Activated naive CD8-positive, alpha-beta T cell treated with anti-CD3 and anti-CD28 coated beads, Interleukin-2, amount 50 U/mL, for 24 hours (primary cell): ENCODE measurements around the gene FAM222B.
"Not testable (repeated sequence)": the region's sequence is repeated elsewhere in the genome, so short reads cannot be mapped to it uniquely, and the experiment has no call there.

Experiments
- ATAC-seq: fragments of 150-1000 bp; cut with Tn5 transposase; one replicate; pipeline ENCODE4 v1.10.0; 2021
- DNase-seq: peaks from one replicate; pipeline ENCODE4 v3.0.0; 2021
- H3K27ac Mint-ChIP-seq: one replicate; pipeline ENCODE4 v1.8.0; 2021; ENCODE audit warnings: mild to moderate bottlenecking, mixed read lengths
- H3K27me3 Mint-ChIP-seq: one replicate; pipeline ENCODE4 v1.8.0; 2021; ENCODE audit warnings: mixed read lengths
- H3K36me3 Mint-ChIP-seq: one replicate; pipeline ENCODE4 v1.8.0; 2021; ENCODE audit warnings: low read depth, mixed read lengths
- H3K4me1 Mint-ChIP-seq: one replicate; pipeline ENCODE4 v1.8.0; 2021; ENCODE audit warnings: mixed read lengths
- H3K4me3 Mint-ChIP-seq: one replicate; pipeline ENCODE4 v1.8.0; 2021; ENCODE audit warnings: mild to moderate bottlenecking, moderate library complexity, mixed read lengths
- H3K9me3 Mint-ChIP-seq: one replicate; pipeline ENCODE4 v1.8.0; 2021; ENCODE audit warnings: mixed read lengths

FAM222B gene

DNA sequence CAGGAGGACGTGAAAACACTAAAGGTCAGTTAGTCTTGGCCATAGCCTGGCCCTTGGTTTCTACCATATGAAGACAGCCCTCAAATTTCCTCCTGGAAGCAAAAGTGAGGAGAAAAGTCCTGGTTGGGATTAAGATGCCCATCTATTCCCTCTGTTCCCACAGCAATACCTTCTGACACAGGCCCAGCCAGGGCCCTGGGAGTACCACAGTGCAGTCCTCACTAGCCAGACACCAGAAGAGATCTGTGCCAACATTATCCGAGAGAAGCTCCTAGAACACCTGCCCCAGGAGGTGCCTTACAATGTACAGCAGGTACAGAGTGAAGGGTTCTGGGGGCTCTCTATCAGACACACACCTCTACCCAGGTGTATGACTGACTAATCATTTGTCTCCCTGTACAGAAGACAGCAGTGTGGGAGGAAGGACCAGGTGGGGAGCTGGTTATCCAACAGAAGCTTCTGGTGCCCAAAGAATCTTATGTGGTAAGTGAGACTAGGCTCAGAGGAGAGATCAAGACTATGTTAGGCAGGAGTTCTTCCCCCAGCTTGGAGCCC lies 16.3 kb upstream of the FAM222B start:
- Mint-ChIP-seq H3K4me1 (peaks cover 38% of the 10 kb centered on the region), H3K27ac (peak overlapping the region; percentile 77), H3K36me3 (peaks cover 24% of the 10 kb centered on the region), H3K4me3 (no peak overlapping the region), H3K27me3 (no peaks in the 10 kb centered on the region), H3K9me3 (no peaks in the 10 kb centered on the region)
- DNase-seq (no peak), ATAC-seq (no peak)

DNA sequence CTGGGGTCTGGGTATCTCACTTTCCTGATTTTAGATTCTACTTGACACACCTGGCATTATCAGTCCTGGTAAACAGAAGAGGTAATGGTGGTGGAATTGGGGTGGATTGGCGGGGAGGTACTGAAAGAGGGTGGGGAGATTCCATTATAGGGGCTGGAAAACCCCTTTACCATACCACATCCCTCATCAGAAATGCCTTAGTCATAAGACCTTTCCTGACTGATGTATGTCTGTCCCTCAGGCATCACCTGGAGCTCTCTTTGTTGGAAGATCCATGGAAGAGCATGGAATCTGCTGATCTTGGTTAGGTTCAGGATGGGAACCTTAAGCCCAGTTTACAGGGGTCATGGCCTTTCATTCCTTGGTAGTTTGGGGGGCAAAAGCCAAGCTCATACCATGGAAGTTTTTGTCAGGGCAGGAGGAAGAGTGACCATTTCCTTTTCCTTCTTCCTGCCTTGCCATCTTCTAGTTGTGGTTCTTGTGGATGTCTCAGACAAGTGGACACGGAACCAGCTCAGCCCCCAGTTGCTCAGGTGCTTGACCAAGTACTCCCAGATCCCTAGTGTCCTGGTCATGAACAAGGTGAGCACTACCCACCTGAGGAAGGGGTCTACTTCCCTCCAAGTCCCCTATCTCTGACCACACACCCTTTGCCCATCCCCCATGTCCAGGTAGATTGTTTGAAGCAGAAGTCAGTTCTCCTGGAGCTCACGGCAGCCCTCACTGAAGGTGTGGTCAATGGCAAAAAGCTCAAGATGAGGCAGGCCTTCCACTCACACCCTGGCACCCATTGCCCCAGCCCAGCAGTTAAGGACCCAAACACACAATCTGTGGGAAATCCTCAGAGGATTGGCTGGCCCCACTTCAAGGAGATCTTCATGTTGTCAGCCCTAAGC lies 15.6 kb upstream of the FAM222B start:
- Mint-ChIP-seq H3K27me3 (no peaks in the 10 kb centered on the region), H3K4me1 (peaks cover 39% of the 10 kb centered on the region), H3K4me3 (no peak overlapping the region), H3K36me3 (peaks cover 24% of the 10 kb centered on the region), H3K27ac (peak overlapping the region; percentile 77), H3K9me3 (no peaks in the 10 kb centered on the region)
- no peak for ATAC-seq
- no peak for DNase-seq

DNA sequence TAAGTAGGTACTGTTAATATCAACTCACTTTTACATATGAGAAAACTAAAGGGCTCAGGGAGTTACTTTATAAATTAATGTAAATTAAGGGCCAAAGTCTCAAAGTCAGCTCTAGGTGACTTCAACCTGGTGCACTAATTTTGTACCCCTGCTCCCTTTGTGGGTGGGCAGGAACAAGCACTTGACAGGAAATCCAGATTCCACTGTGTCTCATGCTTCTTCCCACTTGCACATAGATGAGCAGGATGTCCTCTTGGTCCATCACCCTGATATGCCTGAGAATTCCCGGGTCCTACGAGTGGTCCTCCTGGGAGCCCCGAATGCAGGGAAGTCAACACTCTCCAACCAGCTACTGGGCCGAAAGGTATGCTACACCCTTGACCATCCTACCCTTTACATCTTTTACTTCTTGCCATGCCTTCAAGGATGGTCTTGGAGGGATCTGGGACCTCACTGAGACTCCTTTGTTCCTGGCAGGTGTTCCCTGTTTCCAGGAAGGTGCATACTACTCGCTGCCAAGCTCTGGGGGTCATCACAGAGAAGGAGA lies 13.5 kb upstream of the FAM222B start:
- Mint-ChIP-seq H3K36me3 (peaks cover 24% of the 10 kb centered on the region), H3K27me3 (no peaks in the 10 kb centered on the region), H3K4me3 (peak overlapping the region; percentile 95), H3K9me3 (no peaks in the 10 kb centered on the region), H3K27ac (peak overlapping the region; percentile 98), H3K4me1 (peaks cover 39% of the 10 kb centered on the region)
- DNase-seq, result no peak
- ATAC-seq, result no peak

DNA sequence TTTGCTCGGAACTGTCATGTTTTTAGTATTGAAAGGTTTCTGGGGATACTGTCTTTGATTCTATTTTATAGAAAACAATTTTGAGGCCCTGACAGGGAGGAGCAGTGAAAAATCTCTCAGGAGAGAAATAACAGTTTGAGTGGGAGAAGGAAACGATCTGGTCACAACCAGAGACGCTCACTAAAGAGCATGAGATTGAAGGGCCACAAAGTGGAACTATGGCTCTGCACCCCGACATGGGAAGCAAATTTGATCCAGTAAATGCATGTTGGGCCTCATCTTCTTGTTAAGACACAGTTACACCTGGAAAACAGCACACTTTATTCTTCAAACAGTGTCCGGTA lies 12.7 kb upstream of the FAM222B start:
- peak overlapping the region; percentile 98 for H3K27ac Mint-ChIP-seq

DNA sequence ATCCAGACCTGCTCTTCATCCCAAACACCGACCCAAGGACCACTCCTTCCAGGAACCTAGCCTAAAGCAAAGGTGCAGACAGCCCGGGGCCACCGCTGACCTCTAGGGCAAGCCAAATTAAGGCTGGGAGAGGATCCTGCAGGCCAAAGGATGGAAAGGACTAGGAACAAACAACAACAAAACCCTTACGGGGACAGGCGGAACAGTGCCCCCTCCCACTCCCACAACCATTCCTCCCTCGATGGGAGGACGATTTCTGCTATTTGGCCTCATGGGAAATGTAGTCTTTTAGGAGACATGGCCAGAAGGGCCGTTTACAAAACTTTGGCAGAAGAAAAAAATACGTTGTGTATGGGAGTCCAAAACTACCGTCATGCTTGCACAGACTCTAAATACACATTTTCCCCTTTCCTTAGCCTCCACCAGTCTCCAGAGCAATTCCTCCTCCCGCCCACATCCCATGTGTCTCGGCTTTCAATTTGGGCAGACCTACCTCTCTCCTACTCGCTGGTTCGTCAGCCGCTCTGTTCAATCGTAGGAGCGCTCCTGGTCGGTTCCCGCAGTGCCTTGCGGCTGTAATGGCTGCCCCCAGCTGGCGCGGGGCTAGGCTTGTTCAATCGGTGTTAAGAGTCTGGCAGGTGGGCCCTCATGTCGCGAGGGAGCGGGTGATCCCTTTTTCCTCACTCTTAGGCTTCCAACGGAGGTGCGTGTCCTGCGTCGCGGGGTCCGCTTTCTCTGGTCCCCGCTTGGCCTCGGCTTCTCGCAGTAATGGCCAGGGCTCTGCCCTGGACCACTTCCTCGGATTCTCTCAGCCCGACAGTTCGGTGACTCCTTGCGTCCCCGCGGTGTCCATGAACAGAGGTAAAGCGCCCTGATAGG lies 12.1 kb upstream of the FAM222B start, which contains the start of gene ERAL1:
Gene ERAL1, plus strand, starts transcription at position 560 of the 879 bp plus-strand sequence. Its CDS starts 19 bp downstream, at position 579.
- Mint-ChIP-seq H3K9me3 (no peaks in the 10 kb centered on the region), H3K36me3 (peaks cover 20% of the 10 kb centered on the region), H3K4me1 (peaks cover 39% of the 10 kb centered on the region), H3K4me3 (peak within 1 kb of the TSS; percentile 95), H3K27me3 (no peaks in the 10 kb centered on the region), H3K27ac (peak within 1 kb of the TSS; percentile 98)
- DNase-seq (peak; percentile 84), ATAC-seq (peak; percentile 100)

More for the DNA sequence above, 12.7 kb upstream of the FAM222B start:
- ATAC-seq (no peak), DNase-seq (no peak)
- H3K9me3 Mint-ChIP-seq, result no peaks in the 10 kb centered on the region
- H3K4me1 Mint-ChIP-seq, result peaks cover 39% of the 10 kb centered on the region
- H3K4me3 Mint-ChIP-seq, result peak overlapping the region; percentile 95
- no peaks in the 10 kb centered on the region for H3K27me3 Mint-ChIP-seq
- peaks cover 21% of the 10 kb centered on the region for H3K36me3 Mint-ChIP-seq

DNA sequence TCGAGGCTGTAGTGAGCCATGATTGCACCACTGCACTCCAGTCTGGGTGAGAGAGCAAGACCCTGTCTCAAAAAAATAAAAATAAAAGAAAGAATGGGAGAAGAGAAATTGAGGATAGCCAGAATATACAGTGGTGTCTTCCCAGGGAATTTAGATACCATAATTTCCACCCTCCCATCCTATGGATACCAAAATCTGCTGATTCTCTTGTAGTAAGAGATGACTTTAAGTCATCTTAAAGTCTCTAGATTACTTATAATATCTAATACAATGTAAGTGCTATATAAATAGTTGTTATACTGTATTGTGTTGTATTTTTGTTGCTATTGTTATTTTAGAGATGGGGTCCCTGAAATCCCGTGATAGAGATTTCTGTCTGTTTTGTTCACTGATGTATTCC lies 10.7 kb upstream of the FAM222B start:
- peaks cover 11% of the 10 kb centered on the region for H3K36me3 Mint-ChIP-seq
- no peaks in the 10 kb centered on the region for H3K27me3 Mint-ChIP-seq
- H3K4me1 Mint-ChIP-seq, result peaks cover 40% of the 10 kb centered on the region
- peak overlapping the region; percentile 25 for H3K4me3 Mint-ChIP-seq
- ATAC-seq, result no peak
- DNase-seq, result no peak
- no peaks in the 10 kb centered on the region for H3K9me3 Mint-ChIP-seq
- no peak overlapping the region for H3K27ac Mint-ChIP-seq

DNA sequence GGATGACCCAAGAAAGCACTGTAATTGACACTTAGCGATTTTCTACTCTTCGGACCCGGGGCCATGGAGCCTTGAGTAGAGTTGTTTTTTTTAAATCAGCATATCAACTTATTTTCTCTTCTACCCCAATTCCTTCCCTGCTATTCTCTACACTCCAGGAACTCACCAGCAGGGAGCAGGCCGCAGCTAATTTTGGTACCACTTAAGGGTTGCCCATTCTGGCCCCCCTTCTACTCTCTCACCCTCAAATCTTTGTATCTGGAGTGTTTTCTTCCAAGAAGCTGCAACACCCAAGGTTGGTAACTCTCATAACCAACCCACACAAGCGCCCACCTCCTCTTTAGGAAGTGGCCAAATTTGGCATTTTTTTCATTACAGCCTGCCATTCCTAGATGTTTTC lies 6.7 kb upstream of the FAM222B start:
- Mint-ChIP-seq H3K9me3 (no peaks in the 10 kb centered on the region), H3K4me3 (no peak overlapping the region), H3K36me3 (no peaks in the 10 kb centered on the region), H3K4me1 (peaks cover 8% of the 10 kb centered on the region), H3K27ac (no peak overlapping the region), H3K27me3 (no peaks in the 10 kb centered on the region)
- ATAC-seq (no peak), DNase-seq (no peak)

DNA sequence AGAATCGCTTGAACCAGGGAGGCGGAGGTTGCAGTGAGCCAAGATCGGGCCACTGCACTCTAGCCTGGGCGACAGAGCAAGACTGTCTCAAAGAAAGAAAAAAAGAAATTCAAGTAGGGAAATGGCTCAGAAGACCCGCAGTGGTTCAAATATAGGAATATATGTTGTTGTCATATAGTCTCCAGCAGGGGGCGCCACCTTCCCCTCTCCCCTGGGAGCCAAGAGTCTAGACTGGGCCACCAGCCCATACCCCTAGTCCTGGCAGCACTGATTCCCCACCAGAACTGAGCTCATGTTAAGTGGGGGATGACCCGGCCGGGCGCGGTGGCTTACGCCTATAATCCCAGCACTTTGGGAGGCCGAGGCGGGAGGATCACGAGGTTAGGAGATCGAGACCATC lies 6.1 kb upstream of the FAM222B start:
- H3K27me3 Mint-ChIP-seq, H3K36me3 Mint-ChIP-seq, H3K9me3 Mint-ChIP-seq, H3K4me1 Mint-ChIP-seq, H3K27ac Mint-ChIP-seq, H3K4me3 Mint-ChIP-seq: not testable (repeated sequence)
- DNase-seq, result peak; percentile 79
- peak; percentile 84 for ATAC-seq

DNA sequence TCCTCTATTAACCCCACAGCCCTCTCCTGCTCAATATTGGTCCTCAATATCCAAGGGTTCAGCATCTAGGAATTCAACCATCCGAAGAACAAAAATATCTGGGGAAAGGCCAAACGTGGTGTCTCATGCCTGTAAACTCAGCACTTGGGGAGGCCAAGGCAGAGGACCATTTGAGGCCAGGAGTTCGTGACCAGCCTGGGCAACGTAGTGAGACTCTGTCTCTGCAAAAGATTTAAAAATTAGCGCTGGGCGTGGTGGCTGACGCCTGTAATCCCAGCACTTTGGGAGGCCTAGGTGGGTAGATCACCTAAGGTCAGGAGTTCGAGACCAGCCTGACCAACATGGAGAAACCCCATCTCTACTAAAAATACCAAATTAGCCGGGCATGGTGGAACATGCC lies 4.1 kb upstream of the FAM222B start:
- ATAC-seq, H3K9me3 Mint-ChIP-seq, H3K27me3 Mint-ChIP-seq, H3K36me3 Mint-ChIP-seq, H3K27ac Mint-ChIP-seq, H3K4me3 Mint-ChIP-seq, DNase-seq: not testable (repeated sequence)
- H3K4me1 Mint-ChIP-seq, result peaks cover 19% of the 10 kb centered on the region

DNA sequence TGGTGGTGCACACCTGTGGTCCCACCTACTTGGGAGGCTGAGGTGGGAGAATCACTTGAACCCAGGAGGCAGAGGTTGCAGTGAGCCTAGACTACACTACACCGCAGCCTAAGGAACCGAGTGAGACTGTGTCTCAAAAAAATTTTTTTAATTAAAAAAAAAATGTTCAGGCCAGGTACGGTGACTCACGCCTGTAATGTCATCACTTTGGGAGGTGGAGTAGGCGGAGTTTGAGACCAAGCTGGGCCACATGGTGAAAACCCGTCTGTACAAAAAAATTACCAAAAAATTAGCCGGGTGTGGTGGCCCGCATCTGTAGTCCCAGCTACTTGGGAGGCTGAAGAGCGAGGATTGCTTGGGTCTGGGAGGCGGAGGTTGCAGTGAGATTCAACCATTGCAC lies 3.6 kb upstream of the FAM222B start:
- Mint-ChIP-seq H3K27me3 (no peaks in the 10 kb centered on the region), H3K36me3 (peaks cover 2% of the 10 kb centered on the region), H3K4me3 (no peak overlapping the region), H3K27ac (no peak overlapping the region), H3K9me3 (no peaks in the 10 kb centered on the region), H3K4me1 (peaks cover 24% of the 10 kb centered on the region)
- ATAC-seq (no peak), DNase-seq (no peak)

DNA sequence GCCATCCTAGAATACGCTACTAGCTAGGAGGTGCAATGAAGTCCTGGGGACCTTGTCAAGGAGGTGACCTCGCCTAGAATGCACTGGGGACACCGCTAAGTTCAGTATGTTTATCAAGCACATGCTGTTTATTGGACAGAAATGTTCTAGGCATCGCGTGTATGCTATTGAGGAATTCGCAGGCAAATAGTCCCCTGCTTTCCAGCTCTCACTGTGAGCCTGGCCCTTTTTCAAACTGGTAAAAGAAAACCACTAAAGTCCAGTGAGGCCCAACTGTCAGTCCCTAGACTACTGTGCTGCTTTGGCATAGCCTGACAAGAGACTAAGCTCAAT lies 1.2 kb upstream of the FAM222B start:
- peak overlapping the region; percentile 95 for H3K27ac Mint-ChIP-seq

DNA sequence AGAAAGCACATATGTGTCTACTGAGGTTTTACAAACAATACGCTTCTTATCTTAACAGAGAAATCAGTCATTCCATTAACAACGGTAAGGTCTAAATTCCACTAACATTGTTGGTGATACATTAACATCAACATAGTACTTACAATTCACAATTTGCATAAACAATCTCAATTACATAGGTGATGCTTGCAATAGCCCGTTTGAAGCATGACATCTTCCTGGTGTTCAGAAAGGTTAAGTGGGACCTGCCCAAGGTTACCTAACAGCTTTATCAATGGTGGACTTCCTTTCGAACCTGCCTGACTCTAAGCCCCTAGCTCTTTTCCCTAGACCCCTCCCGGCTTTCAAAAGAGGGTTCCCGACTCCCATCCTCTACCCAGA lies 699 bp downstream of the FAM222B start:
- no peaks in the 10 kb centered on the region for H3K9me3 Mint-ChIP-seq
- no peaks in the 10 kb centered on the region for H3K27me3 Mint-ChIP-seq
- H3K27ac Mint-ChIP-seq, result peak overlapping the region; percentile 95
- peak overlapping the region; percentile 98 for H3K4me3 Mint-ChIP-seq
- DNase-seq (no peak), ATAC-seq (no peak)
- peaks cover 35% of the 10 kb centered on the region for H3K4me1 Mint-ChIP-seq
- peaks cover 2% of the 10 kb centered on the region for H3K36me3 Mint-ChIP-seq

More for the DNA sequence above, 1.2 kb upstream of the FAM222B start:
- DNase-seq (no peak), ATAC-seq (no peak)
- H3K4me1 Mint-ChIP-seq, result peaks cover 35% of the 10 kb centered on the region
- H3K36me3 Mint-ChIP-seq, result peaks cover 2% of the 10 kb centered on the region
- H3K4me3 Mint-ChIP-seq, result peak overlapping the region; percentile 98
- no peaks in the 10 kb centered on the region for H3K9me3 Mint-ChIP-seq
- no peaks in the 10 kb centered on the region for H3K27me3 Mint-ChIP-seq

DNA sequence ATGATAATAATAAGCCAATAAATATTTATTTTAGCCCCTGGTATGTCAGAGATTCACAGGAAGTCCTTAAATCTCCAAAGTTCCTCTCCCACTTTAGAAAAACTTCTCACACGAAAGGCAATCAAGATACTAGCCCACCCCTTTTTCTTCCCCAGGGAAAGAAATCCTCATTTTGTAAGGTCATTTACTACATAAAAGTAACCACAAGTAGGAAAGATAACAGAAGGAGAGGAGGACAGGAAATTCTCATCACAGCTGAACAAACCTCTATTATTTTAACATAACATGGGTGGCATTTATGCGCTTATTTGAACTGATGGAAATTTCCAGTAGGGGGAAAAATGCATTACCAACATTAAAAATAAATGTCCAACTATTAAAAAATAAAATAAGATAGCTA lies 3.4 kb downstream of the FAM222B start:
- peaks cover 4% of the 10 kb centered on the region for H3K36me3 Mint-ChIP-seq
- no peak overlapping the region for H3K27ac Mint-ChIP-seq
- no peak overlapping the region for H3K4me3 Mint-ChIP-seq
- no peaks in the 10 kb centered on the region for H3K27me3 Mint-ChIP-seq
- no peaks in the 10 kb centered on the region for H3K9me3 Mint-ChIP-seq
- DNase-seq (no peak), ATAC-seq (no peak)
- H3K4me1 Mint-ChIP-seq, result peaks cover 38% of the 10 kb centered on the region

DNA sequence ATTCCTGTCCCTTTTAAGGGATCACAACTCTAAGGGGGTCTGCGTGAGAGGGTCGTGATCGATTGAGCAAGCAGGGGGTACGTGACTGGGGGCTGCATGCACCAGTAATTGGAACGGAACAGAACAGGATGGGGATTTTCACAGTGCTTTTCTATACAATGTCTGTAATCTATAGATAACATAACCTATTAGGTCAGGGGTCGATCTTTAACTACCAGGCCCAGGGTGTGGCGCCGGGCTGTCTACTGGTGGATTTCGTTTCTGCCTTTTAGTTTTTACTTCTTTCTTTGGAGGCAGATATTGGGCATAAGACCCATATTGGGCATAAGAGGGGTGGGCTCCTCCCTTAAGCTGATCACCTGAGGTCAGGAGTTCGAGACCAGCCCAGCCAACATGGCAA lies 6.0 kb downstream of the FAM222B start:
- Mint-ChIP-seq H3K36me3 (peaks cover 11% of the 10 kb centered on the region), H3K4me1 (peaks cover 26% of the 10 kb centered on the region)
- not testable (repeated sequence) for ATAC-seq, H3K27me3 Mint-ChIP-seq, H3K27ac Mint-ChIP-seq, H3K9me3 Mint-ChIP-seq, DNase-seq, H3K4me3 Mint-ChIP-seq
